A549 (cell line): ENCODE results near the gene ANKRD12. TPM values are rescaled to one million over a fixed set of nuclear protein-coding genes. Genes with fewer than 3 reads are reported as not detected.
A peak's percentile ranks its signal among the peaks of the same experiment; 100 is the strongest.

ENCODE experiments used
- ATAC-seq, 2 experiments: fragments of 200-7000 bp in 1 of 2; fragments of >200 bp in 1 of 2; cut with Nextera tagmentation in 1 of 2; cut with Tn5 transposase in 1 of 2; 3 replicates each; pipeline versions ENCODE4 v1.8.0 to v1.9.1; 2018 to 2020; ENCODE audit warnings: mild to moderate bottlenecking in 1 of 2, moderate library complexity in 1 of 2
- CTCF ChIA-PET: fragments of 300-600 bp; sonication (Branson Sonifier 250); formaldehyde crosslinking; extraction: SDS; loops from one replicate; lab custom pipeline; 2021; ENCODE audit warnings: antibody characterized with exemption, inconsistent platforms; lab: Yijun Ruan, JAX
- POLR2A ChIA-PET: fragments of 350-600 bp; formaldehyde crosslinking; extraction: SDS; loops from one replicate; lab custom pipeline; 2021; ENCODE audit warnings: antibody characterized with exemption, inconsistent platforms; lab: Yijun Ruan, JAX
- DNase-seq, 2 experiments: peaks; one replicate each; pipeline versions ENCODE4 v3.0.0 to v3.0.0-alpha.2; 2011 to 2016; ENCODE audit warnings: low read depth in 1 of 2, low spot score in 1 of 2
- FAIRE-seq: peaks from 2 replicates; lab custom pipeline; 2011; peaks lifted over from hg19 to GRCh38; lab: Jason Lieb, UNC
- H3K27ac ChIP-seq, 2 experiments: fragments of >200 bp; sonication (Bioruptor Twin); formaldehyde crosslinking; 3 replicates each; pipeline ENCODE4 v1.5.1; 2016 to 2017
- H3K4me1 ChIP-seq: fragments of >200 bp; sonication (Bioruptor Twin); formaldehyde crosslinking; 3 replicates; pipeline ENCODE4 v1.6.1; 2016
- H3K4me2 ChIP-seq: fragments of >200 bp; sonication (Bioruptor Twin); formaldehyde crosslinking; 3 replicates; pipeline ENCODE4 v1.6.1; 2016
- H3K4me3 ChIP-seq: fragments of >200 bp; sonication (Bioruptor Twin); formaldehyde crosslinking; 3 replicates; pipeline ENCODE4 v1.5.1; 2016
- H3K9me3 ChIP-seq: fragments of >200 bp; sonication (Bioruptor Twin); formaldehyde crosslinking; 3 replicates; pipeline ENCODE4 v1.6.1; 2016
- CHD4 ChIP-seq: fragments of 200-600 bp; sonication (generic); IDR thresholded peaks from 2 replicates; pipeline ENCODE4 v1.6.1; 2016; ENCODE audit warnings: antibody characterized with exemption, mild to moderate bottlenecking, borderline replicate concordance
- EHMT2 ChIP-seq: fragments of 200-600 bp; sonication (generic); IDR thresholded peaks from 2 replicates; pipeline ENCODE4 v1.6.1; 2016; ENCODE audit warnings: antibody characterized with exemption, low read depth, mild to moderate bottlenecking, moderate library complexity
- EP300 ChIP-seq, 2 experiments: fragments of >200 bp; sonication (Bioruptor Twin); formaldehyde crosslinking; IDR thresholded peaks; 2 replicates in 1 of 2; 3 replicates in 1 of 2; pipeline ENCODE4 v1.6.1; 2016 to 2017
- FOSL2 ChIP-seq, 2 experiments: fragments of 450-650 bp in 1 of 2; fragments of >200 bp in 1 of 2; sonication (Bioruptor Twin) in 1 of 2; formaldehyde crosslinking; IDR thresholded peaks; 2 replicates each; pipeline versions ENCODE4 v1.5.0 to v1.6.1; 2016 to 2020; ENCODE audit warnings: mild to moderate bottlenecking in 1 of 2, moderate library complexity in 1 of 2
- GATA3 ChIP-seq: IDR thresholded peaks from 2 replicates; pipeline ENCODE4 v1.6.1; 2012; ENCODE audit warnings: borderline replicate concordance
- HOXA7 ChIP-seq: fragments of 250-450 bp; sonication (Bioruptor Pico); IDR thresholded peaks from 2 replicates; pipeline ENCODE4 v1.5.0; 2020; ENCODE audit warnings: mild to moderate bottlenecking, moderate library complexity
- HOXB13 ChIP-seq: fragments of 250-450 bp; sonication (Bioruptor Pico); IDR thresholded peaks from 2 replicates; pipeline ENCODE4 v1.5.0; 2020; ENCODE audit warnings: low read depth, mild to moderate bottlenecking, moderate library complexity
- HOXB5 ChIP-seq: fragments of 250-450 bp; sonication (Bioruptor Pico); IDR thresholded peaks from 2 replicates; pipeline ENCODE4 v1.5.0; 2020; ENCODE audit warnings: mild to moderate bottlenecking, moderate library complexity
- MAFK ChIP-seq: fragments of 450-650 bp; IDR thresholded peaks from 2 replicates; pipeline ENCODE4 v1.6.1; 2014; ENCODE audit not compliant: partially characterized antibody
- NFE2L2 ChIP-seq: fragments of 150-350 bp; conservative IDR thresholded peaks from 2 replicates; pipeline ENCODE4 v1.6.1; 2014; ENCODE audit warnings: low read length
- NPAS2 ChIP-seq: fragments of 250-450 bp; sonication (Bioruptor Pico); IDR thresholded peaks from 2 replicates; pipeline ENCODE4 v1.8.0; 2022; ENCODE audit warnings: mild to moderate bottlenecking, moderate library complexity, borderline replicate concordance
- RAD21 ChIP-seq, 2 experiments: fragments of >200 bp in 1 of 2; sonication (Bioruptor Twin) in 1 of 2; formaldehyde crosslinking in 1 of 2; IDR thresholded peaks in 1 of 2; conservative IDR thresholded peaks in 1 of 2; 2 replicates in 1 of 2; 3 replicates in 1 of 2; pipeline ENCODE4 v1.6.1; 2012 to 2018; ENCODE audit warnings: inconsistent platforms in 1 of 2
- RCOR1 ChIP-seq: fragments of 150-350 bp; IDR thresholded peaks from 2 replicates; pipeline ENCODE4 v1.6.1; 2014; ENCODE audit warnings: antibody characterized with exemption, low read length, low read depth
- RFX5 ChIP-seq: fragments of 450-650 bp; IDR thresholded peaks from 2 replicates; pipeline ENCODE4 v1.7.1; 2014; ENCODE audit warnings: antibody characterized with exemption, mild to moderate bottlenecking, moderate library complexity
- RNF2 ChIP-seq: fragments of 200-600 bp; sonication (generic); IDR thresholded peaks from 2 replicates; pipeline ENCODE4 v1.6.1; 2016; ENCODE audit warnings: low read depth, mild to moderate bottlenecking, antibody characterized with exemption, moderate library complexity, borderline replicate concordance
- TFCP2L1 ChIP-seq: fragments of 250-450 bp; sonication (Bioruptor Pico); IDR thresholded peaks from 2 replicates; pipeline ENCODE4 v1.5.0; 2021; ENCODE audit warnings: mild to moderate bottlenecking
- ZC3H11A ChIP-seq: fragments of 450-650 bp; IDR thresholded peaks from 2 replicates; pipeline ENCODE4 v1.6.1; 2014; ENCODE audit warnings: antibody characterized with exemption, mild to moderate bottlenecking
- WGBS: methylation state at CpG from one replicate; pipeline ENCODE4 v1.1.6; 2017; ENCODE audit errors: missing lambda C conversion rate; 5-methylcytosine and 5-hydroxymethylcytosine counted together
- polyA plus RNA-seq, 4 experiments: library from polyadenylated mRNA; depleted of rRNA in 3 of 4; stranded (reverse); fragments of >200 nt; fragmentation: RNase III in 1 of 4; extraction: RNeasy Plus Mini Kit Qiagen cat#74134 plus additional on column Dnase treatment in 1 of 4; gene quantifications; 2 replicates in 3 of 4; 3 replicates in 1 of 4; pipeline ENCODE4 v1.2.3, GENCODE V29; 2011 to 2017
- TF ChIP-seq, protein P1 (sequence below): fragments of 150-350 bp; IDR thresholded peaks from 2 replicates; pipeline ENCODE4 v1.6.1; 2014; ENCODE audit warnings: low read depth, mild to moderate bottlenecking, low read length
- TF ChIP-seq, protein P2 (sequence below): fragments of >200 bp; sonication (Bioruptor Twin); formaldehyde crosslinking; IDR thresholded peaks from 3 replicates; pipeline ENCODE4 v1.5.1; 2016
- TF ChIP-seq, protein P3 (sequence below): fragments of >200 bp; sonication (Bioruptor Twin); formaldehyde crosslinking; IDR thresholded peaks from 2 replicates; pipeline ENCODE4 v1.6.1; 2016

ANKRD12 gene
- polyA plus RNA-seq, 2 of the 4 experiments (the other 2 are of a cell fraction): 2.7 to 7.3 TPM

DNA sequence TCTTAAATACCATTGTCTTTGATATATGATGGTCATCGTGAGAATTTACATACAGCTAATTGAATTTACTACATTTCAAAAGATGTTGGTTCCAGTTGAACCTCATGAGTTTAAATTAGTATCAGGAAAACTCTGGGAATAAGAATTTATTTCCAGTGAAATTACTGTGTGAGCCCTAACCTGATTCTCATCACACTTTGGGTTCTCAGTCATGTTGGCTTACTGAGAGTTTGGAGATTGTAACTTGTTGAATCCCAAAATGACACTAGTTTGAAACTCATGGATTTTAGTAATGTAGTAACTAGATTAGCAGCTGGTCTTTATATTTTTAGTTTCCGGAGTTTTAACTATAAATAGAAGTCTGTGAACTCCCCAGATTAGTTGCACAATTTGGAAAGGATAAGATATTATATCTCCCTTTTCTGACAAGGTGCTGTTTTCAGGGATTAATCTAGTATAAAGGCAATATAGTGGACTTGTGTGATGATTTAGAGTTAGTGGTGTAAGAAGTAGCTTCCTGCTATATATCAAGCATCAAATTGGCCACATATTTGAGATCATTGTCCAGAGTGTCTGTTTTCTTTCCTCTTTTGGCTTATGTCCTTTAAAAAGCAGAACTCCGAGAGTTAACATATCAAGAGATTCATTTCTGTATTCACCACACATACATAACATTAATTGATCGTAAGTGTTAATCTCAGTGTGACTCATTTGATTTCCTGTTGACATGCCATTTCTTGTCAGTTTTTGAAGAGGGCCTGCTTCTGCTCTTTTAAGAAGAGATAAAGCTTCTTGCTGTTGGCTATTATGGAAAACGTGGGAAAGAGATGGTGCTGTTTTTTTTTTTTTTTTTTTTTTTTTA is 18.4 kb upstream of the ANKRD12 start:
- H3K4me3 ChIP-seq: no peak overlapping the region
- CTCF ChIA-PET: interaction anchor here (1.0 to 1.1 kb wide), 2 partner anchors 14 to 32 kb away, joined by 3 to 4 read pairs; no protein-coding TSS in a partner anchor
- H3K4me2 ChIP-seq: peak overlapping the region; percentile 48; the same call in 2 of the 3 replicates
- FAIRE-seq (no peak), ATAC-seq (no peak), DNase-seq (no peak)
- whole genome bisulfite sequencing: 77% methylated on average over 5 of the region's 5 CpGs
- peaks cover 38% of the 10 kb centered on the region for H3K4me1 ChIP-seq
- POLR2A ChIA-PET: no interaction called here
- H3K27ac ChIP-seq: no peak overlapping the region
- TF ChIP-seq, protein P1, sequence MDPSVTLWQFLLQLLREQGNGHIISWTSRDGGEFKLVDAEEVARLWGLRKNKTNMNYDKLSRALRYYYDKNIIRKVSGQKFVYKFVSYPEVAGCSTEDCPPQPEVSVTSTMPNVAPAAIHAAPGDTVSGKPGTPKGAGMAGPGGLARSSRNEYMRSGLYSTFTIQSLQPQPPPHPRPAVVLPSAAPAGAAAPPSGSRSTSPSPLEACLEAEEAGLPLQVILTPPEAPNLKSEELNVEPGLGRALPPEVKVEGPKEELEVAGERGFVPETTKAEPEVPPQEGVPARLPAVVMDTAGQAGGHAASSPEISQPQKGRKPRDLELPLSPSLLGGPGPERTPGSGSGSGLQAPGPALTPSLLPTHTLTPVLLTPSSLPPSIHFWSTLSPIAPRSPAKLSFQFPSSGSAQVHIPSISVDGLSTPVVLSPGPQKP: no peak
- TF ChIP-seq RAD21 (conservative IDR thresholded peaks at IDR 0.05 in 1 of 2, IDR thresholded peaks at IDR 0.05 in 1 of 2) (no peak), CHD4 (no peak), HOXA7 (CRISPR knock-in tag) (no peak), NFE2L2 (no peak), TFCP2L1 (no peak), HOXB13 (CRISPR knock-in tag) (no peak), ZC3H11A (no peak), EHMT2 (no peak), GATA3 (no peak), HOXB5 (CRISPR knock-in tag) (no peak), RCOR1 (no peak), NPAS2 (no peak), MAFK (no peak), RNF2 (no peak)
- TF ChIP-seq, protein P2, sequence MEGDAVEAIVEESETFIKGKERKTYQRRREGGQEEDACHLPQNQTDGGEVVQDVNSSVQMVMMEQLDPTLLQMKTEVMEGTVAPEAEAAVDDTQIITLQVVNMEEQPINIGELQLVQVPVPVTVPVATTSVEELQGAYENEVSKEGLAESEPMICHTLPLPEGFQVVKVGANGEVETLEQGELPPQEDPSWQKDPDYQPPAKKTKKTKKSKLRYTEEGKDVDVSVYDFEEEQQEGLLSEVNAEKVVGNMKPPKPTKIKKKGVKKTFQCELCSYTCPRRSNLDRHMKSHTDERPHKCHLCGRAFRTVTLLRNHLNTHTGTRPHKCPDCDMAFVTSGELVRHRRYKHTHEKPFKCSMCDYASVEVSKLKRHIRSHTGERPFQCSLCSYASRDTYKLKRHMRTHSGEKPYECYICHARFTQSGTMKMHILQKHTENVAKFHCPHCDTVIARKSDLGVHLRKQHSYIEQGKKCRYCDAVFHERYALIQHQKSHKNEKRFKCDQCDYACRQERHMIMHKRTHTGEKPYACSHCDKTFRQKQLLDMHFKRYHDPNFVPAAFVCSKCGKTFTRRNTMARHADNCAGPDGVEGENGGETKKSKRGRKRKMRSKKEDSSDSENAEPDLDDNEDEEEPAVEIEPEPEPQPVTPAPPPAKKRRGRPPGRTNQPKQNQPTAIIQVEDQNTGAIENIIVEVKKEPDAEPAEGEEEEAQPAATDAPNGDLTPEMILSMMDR: no peak
- TF ChIP-seq, protein P3, sequence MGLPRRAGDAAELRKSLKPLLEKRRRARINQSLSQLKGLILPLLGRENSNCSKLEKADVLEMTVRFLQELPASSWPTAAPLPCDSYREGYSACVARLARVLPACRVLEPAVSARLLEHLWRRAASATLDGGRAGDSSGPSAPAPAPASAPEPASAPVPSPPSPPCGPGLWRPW: no peak
- H3K9me3 ChIP-seq: no peaks in the 10 kb centered on the region

DNA sequence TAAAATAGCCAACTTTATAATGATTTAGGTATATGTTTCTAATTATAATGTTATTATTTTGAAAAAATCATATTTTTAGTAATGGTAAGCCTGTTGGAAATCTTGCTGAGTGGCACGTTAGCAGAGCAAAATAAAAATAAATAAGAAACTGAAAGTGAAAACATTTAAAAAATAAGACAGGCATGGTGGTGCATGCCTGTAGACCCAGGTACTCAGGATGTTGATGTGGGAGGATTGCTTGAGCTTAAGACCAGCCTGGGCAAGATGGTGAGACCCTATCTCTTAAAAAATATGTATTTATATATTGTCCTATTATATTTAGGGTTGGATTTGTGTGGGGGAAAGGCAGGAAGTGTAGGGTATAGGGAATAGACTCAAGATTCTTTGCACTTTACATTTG is 15.8 kb upstream of the ANKRD12 start:
- CTCF ChIA-PET: interaction anchor here (1.3 kb wide), 1 partner anchor 11 kb away, joined by 4 read pairs; no protein-coding TSS in a partner anchor
- 73% methylated on average over 1 of the region's 1 CpG for WGBS
- FAIRE-seq (no peak), DNase-seq (no peak), ATAC-seq (no peak)
- H3K4me2 ChIP-seq: no peak overlapping the region
- H3K9me3 ChIP-seq: no peaks in the 10 kb centered on the region
- H3K4me1 ChIP-seq: peaks cover 42% of the 10 kb centered on the region
- H3K27ac ChIP-seq: no peak overlapping the region
- H3K4me3 ChIP-seq: no peak overlapping the region
- POLR2A ChIA-PET: no interaction called here
- TF ChIP-seq FOSL2 (IDR thresholded peaks at IDR 0.05): no peak
- no peak for TF ChIP-seq FOSL2 (CRISPR knock-in tag; IDR thresholded peaks at IDR 0.05)
- TF ChIP-seq HOXB5 (CRISPR knock-in tag): no peak
- no peak for TF ChIP-seq EP300 (IDR thresholded peaks at IDR 0.05)
- TF ChIP-seq GATA3: no peak

DNA sequence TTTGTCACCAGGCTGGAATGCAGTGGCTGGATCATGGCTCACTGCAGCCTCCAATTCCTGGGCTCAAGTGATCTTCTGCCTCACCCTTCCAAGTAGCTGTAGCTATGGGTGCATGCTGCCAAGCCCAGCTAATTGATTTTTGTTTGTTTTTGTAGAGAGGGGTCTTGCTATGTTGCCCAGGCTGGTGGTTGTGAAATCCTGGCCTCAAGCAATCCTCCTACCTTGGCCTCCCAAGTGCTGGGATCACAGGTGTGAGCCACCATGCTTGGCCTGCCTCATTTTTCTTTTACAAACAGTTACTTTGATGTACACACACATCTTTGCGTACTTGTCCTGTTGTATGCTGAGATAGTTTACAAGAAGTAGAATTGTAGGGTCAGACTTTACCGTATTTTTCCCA is 13.1 kb upstream of the ANKRD12 start:
- ATAC-seq: no peak
- no peak for DNase-seq
- ChIA-PET CTCF (no interaction called here), POLR2A (no interaction called here)
- H3K4me3 ChIP-seq: no peak overlapping the region
- no peak overlapping the region for H3K4me2 ChIP-seq
- WGBS: 92% methylated on average over 2 of the region's 2 CpGs
- TF ChIP-seq RFX5: no peak
- H3K9me3 ChIP-seq: no peaks in the 10 kb centered on the region
- no peak overlapping the region for H3K27ac ChIP-seq
- peaks cover 18% of the 10 kb centered on the region for H3K4me1 ChIP-seq
- no peak for FAIRE-seq
